ENCODE results near the gene VAV3. TPM values are rescaled to one million over a fixed set of nuclear protein-coding genes. Genes with fewer than 3 reads are reported as not detected.

Gene VAV3
- total RNA-seq, 1 donor from 2014 or later, result 2.9 TPM

DNA sequence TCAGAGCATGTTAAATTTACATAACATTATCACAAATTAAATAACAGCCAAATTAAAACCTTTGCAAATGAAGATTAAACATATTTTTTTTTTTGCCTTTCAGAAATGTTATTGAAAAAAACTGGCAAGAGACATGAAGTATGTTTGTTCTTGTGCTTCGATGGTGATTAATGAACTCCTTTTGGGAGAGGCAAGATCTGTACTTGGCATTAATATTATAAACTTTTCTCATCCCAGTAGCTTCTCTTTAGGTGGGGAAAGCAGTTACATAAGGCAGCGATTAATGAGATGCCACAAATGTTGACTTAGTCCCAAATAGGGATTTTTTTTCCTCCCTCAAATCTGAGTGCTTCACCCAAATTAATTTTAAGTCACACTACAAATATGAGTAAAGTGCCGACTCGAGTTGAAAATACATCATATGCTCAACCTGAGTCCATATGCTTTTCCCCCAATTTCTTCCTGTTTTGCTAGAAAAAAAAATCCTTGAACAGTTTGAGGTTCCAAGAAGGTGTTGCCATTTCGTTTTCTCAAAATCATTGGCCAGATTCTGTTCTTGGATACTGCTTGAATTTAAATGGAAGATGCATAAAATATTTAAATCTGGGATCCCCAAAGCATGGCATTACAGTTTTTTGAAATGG lies 294.5 kb downstream of the VAV3 start:
- H3K27me3 Mint-ChIP-seq (ENCODE audit: low read depth), result no peaks in the 10 kb centered on the region
- H3K36me3 Mint-ChIP-seq (ENCODE audit: low read depth), result no peaks in the 10 kb centered on the region
- no peak overlapping the region for H3K4me3 Mint-ChIP-seq
- H3K4me1 Mint-ChIP-seq, result peaks cover 5% of the 10 kb centered on the region
- no peak for DNase-seq (ENCODE audit: low read depth, low spot score)
- H3K9me3 Mint-ChIP-seq, result peaks cover 2% of the 10 kb centered on the region
- TF ChIP-seq, protein P1, sequence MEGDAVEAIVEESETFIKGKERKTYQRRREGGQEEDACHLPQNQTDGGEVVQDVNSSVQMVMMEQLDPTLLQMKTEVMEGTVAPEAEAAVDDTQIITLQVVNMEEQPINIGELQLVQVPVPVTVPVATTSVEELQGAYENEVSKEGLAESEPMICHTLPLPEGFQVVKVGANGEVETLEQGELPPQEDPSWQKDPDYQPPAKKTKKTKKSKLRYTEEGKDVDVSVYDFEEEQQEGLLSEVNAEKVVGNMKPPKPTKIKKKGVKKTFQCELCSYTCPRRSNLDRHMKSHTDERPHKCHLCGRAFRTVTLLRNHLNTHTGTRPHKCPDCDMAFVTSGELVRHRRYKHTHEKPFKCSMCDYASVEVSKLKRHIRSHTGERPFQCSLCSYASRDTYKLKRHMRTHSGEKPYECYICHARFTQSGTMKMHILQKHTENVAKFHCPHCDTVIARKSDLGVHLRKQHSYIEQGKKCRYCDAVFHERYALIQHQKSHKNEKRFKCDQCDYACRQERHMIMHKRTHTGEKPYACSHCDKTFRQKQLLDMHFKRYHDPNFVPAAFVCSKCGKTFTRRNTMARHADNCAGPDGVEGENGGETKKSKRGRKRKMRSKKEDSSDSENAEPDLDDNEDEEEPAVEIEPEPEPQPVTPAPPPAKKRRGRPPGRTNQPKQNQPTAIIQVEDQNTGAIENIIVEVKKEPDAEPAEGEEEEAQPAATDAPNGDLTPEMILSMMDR (conservative IDR thresholded peaks at IDR 0.05), result no peak
- no peak overlapping the region for H3K27ac Mint-ChIP-seq (ENCODE audit: unreplicated experiment)

DNA sequence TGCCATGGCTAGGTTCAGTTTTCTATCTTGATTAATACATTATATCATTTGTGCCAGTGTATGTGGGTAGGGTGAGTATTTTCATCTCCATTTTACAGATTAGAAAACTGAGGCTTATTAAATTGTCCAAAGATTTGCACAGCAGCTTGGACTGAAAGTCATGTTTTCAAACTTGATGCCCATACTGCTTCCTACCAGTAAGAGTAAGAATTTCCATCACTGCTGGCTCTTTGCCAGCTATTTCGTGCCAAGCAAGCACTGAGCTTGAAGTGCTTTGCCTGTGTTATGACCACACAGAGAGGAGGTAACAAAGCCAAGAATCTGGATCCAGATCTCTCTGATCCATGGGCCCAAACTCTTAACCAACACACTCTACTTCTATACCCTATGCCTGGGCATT lies 295.0 kb downstream of the VAV3 start:
- TF ChIP-seq, protein P1 (conservative IDR thresholded peaks at IDR 0.05), result no peak
- no peak overlapping the region for H3K27ac Mint-ChIP-seq (ENCODE audit: unreplicated experiment)
- peaks cover 6% of the 10 kb centered on the region for H3K4me1 Mint-ChIP-seq
- H3K9me3 Mint-ChIP-seq, result peaks cover 2% of the 10 kb centered on the region
- H3K36me3 Mint-ChIP-seq (ENCODE audit: low read depth), result no peaks in the 10 kb centered on the region
- no peaks in the 10 kb centered on the region for H3K27me3 Mint-ChIP-seq (ENCODE audit: low read depth)
- DNase-seq (ENCODE audit: low read depth, low spot score), result no peak
- no peak overlapping the region for H3K4me3 Mint-ChIP-seq

DNA sequence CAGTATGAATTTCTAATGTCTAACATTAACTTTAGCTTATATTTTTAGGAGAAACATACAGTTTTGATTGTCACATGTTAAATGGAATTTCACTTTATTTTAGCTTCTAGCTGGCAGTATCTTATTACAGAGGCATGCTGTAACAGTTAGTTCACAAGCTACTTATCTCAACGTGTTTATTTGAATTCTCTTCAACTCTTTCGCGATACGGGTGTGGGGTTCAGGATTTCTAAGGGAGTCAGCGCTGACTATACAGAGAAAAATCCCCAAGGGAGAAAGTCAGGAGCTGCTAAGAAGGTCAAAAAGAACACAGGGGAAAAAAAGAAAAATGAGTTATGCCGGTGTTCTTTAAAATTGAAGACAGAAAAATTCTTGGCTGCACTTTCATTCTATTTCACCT lies 296.2 kb downstream of the VAV3 start:
- no peaks in the 10 kb centered on the region for H3K27me3 Mint-ChIP-seq (ENCODE audit: low read depth)
- no peak overlapping the region for H3K4me3 Mint-ChIP-seq
- H3K36me3 Mint-ChIP-seq (ENCODE audit: low read depth), result no peaks in the 10 kb centered on the region
- TF ChIP-seq, protein P1 (conservative IDR thresholded peaks at IDR 0.05), result no peak
- no peaks in the 10 kb centered on the region for H3K9me3 Mint-ChIP-seq
- DNase-seq (ENCODE audit: low read depth, low spot score), result no peak
- peaks cover 9% of the 10 kb centered on the region for H3K4me1 Mint-ChIP-seq
- H3K27ac Mint-ChIP-seq (ENCODE audit: unreplicated experiment), result no peak overlapping the region

DNA sequence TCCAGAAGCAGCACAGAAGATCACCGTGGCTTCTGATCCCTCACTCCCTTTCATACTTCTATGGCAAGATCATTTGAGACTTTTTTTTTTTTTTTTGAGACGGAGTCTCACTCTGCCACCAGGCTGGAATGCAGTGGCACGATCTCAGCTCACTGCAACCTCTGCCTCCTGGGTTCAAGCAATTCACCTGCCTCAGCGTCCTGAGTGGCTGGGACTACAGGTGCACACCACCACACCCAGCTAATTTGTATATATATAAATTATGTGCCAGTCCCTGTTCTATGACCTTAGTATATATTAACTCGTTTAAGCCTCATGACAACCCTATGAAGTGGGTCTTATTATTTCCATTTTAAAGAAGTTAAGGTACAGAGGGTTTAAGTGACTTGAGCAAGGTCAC lies 298.5 kb downstream of the VAV3 start:
- Mint-ChIP-seq H3K4me1 (peaks cover 9% of the 10 kb centered on the region), H3K27me3 (ENCODE audit: low read depth) (no peaks in the 10 kb centered on the region), H3K9me3 (no peaks in the 10 kb centered on the region), H3K27ac (ENCODE audit: unreplicated experiment) (no peak overlapping the region), H3K36me3 (ENCODE audit: low read depth) (no peaks in the 10 kb centered on the region), H3K4me3 (no peak overlapping the region)
- TF ChIP-seq, protein P1 (conservative IDR thresholded peaks at IDR 0.05), result no peak
- DNase-seq (ENCODE audit: low read depth, low spot score), result no peak

DNA sequence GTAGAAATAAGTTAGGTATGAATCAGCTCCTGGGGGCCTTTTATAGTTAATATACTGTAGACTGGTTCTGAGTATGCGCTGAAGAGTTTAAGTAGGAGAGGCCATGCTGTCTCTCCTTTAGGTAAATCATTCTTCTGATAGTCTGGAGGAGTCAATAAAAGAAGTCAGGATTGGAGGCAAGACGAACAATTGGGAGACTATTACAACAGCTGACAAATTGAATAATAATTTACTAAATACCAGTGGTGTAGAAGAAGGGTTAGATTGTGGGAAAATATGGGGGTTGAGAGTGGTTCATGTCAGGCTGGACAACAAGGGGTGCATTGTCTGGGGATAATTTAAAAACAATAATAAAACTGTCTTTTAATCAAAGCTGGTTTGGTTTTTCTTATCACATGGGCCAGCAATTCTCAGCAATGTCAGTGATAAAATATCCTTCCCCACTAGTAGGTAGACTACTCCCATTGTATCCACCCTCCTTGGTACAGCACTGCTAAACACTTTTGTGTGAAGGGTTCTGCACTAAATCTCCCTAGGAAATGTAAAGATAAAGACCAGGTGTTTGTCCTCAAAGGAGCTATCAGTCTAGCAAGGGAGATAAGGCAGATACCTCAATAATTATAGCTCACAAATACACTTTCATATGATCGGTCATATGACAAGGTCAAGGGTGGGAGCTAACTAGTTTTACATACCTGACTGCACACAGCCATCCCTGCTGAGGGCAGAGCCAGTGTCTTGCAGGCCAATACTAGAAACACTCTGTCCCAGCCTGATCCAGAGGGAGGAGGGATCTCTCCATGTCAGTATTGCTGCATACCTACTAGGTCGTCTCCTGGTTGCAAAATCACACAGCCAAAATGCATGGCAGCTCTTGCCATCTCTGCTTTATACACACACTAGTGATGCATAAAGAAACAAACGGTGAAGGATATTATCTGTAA lies 299.7 kb downstream of the VAV3 start:
- H3K27me3 Mint-ChIP-seq (ENCODE audit: low read depth), result no peaks in the 10 kb centered on the region
- peak overlapping the region; percentile 17 for H3K27ac Mint-ChIP-seq (ENCODE audit: unreplicated experiment)
- H3K4me3 Mint-ChIP-seq, result no peak overlapping the region
- no peaks in the 10 kb centered on the region for H3K9me3 Mint-ChIP-seq
- TF ChIP-seq, protein P1 (conservative IDR thresholded peaks at IDR 0.05), result no peak
- H3K4me1 Mint-ChIP-seq, result peaks cover 9% of the 10 kb centered on the region
- no peak for DNase-seq (ENCODE audit: low read depth, low spot score)
- H3K36me3 Mint-ChIP-seq (ENCODE audit: low read depth), result no peaks in the 10 kb centered on the region
